ENCODE data around the gene EIF1.

DNA sequence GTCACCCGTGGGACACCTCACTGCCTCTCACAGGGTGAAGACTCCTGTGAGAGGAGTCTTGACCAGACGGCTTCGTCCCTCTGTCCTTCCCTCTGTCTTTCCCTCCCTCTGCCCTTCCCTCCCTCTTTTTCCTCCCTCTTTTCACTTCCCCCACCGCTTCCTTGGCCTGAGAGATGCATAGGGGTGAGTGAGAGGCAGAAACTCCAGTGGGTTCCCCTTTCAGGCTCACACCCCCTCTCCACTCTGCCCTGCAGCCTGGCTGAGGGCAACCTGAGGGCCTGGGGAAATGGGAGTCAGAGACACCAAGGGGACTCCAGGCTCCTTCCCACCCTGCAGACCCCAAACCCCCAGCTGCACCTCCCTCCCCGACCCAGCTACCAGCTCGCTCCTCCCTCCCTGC, 49.7 kb upstream of the EIF1 start:
- no peak for TF ChIP-seq POLR2A (IDR thresholded peaks at IDR 0.05)
- TF ChIP-seq, protein P1, sequence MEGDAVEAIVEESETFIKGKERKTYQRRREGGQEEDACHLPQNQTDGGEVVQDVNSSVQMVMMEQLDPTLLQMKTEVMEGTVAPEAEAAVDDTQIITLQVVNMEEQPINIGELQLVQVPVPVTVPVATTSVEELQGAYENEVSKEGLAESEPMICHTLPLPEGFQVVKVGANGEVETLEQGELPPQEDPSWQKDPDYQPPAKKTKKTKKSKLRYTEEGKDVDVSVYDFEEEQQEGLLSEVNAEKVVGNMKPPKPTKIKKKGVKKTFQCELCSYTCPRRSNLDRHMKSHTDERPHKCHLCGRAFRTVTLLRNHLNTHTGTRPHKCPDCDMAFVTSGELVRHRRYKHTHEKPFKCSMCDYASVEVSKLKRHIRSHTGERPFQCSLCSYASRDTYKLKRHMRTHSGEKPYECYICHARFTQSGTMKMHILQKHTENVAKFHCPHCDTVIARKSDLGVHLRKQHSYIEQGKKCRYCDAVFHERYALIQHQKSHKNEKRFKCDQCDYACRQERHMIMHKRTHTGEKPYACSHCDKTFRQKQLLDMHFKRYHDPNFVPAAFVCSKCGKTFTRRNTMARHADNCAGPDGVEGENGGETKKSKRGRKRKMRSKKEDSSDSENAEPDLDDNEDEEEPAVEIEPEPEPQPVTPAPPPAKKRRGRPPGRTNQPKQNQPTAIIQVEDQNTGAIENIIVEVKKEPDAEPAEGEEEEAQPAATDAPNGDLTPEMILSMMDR (IDR thresholded peaks at IDR 0.05) = no peak
